ENCODE data around the gene AFF1. TPM values are rescaled to one million over a fixed set of nuclear protein-coding genes. Genes with fewer than 3 reads are reported as not detected.
"Not testable (repeated sequence)": the region's sequence is repeated elsewhere in the genome, so short reads cannot be mapped to it uniquely, and the experiment has no call there.

The AFF1 gene
- total RNA-seq, 1 donor from 2014 or later: 90.6 TPM

DNA sequence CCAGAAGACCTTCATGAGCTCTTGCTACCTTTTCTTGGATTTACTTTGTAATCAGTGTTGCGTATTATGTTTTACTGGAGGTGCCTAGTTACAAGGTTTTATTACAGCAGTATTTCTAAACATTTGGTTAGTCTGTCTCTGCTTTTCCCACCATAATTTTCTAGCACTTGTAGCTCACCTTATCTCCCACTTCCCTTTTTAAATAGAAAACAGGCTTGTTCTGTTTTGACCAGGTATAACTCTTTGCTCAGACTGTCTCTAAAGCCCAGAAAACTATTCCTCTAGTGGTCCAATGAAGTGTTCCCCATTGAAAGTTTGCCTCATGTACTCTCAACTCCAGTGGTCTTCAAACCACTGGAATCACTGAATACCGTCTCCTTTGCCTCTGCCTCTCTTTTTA lies 43.9 kb downstream of the AFF1 start:
- ATAC-seq: no peak
- Histone ChIP-seq H3K4me3 (no peak overlapping the region), H3K36me3 (no peaks in the 10 kb centered on the region), H3K27me3 (ENCODE audit: low read depth) (no peaks in the 10 kb centered on the region), H3K27ac (no peak overlapping the region), H3K4me1 (peaks cover 16% of the 10 kb centered on the region), H3K9me3 (no peaks in the 10 kb centered on the region)
- TF ChIP-seq, protein P1, sequence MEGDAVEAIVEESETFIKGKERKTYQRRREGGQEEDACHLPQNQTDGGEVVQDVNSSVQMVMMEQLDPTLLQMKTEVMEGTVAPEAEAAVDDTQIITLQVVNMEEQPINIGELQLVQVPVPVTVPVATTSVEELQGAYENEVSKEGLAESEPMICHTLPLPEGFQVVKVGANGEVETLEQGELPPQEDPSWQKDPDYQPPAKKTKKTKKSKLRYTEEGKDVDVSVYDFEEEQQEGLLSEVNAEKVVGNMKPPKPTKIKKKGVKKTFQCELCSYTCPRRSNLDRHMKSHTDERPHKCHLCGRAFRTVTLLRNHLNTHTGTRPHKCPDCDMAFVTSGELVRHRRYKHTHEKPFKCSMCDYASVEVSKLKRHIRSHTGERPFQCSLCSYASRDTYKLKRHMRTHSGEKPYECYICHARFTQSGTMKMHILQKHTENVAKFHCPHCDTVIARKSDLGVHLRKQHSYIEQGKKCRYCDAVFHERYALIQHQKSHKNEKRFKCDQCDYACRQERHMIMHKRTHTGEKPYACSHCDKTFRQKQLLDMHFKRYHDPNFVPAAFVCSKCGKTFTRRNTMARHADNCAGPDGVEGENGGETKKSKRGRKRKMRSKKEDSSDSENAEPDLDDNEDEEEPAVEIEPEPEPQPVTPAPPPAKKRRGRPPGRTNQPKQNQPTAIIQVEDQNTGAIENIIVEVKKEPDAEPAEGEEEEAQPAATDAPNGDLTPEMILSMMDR (IDR thresholded peaks at IDR 0.05): no peak
- DNase-seq: no peak
- intact Hi-C loops (cut with DNase I): no loop called here

DNA sequence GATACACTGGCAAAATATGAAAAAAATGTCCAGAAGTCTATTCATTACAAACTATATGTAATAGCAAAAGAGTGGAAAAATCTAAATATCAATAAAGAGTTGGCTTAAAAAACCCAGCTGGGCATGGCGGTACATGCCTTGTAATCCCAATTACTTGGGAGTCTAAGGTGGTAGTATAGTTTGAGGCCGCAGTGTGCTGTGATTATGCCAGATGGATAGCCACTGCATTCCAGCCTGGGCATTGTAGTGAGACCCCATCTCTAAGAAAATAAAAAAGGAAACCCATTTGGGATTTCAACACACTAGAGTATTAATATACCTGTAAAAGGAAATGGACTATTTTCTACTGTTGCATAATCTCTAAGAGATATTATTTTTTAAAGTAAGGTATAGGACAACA lies 45.4 kb downstream of the AFF1 start:
- no peak for DNase-seq
- no peak for ATAC-seq
- TF ChIP-seq, protein P1 (IDR thresholded peaks at IDR 0.05): no peak
- H3K36me3 ChIP-seq: no peaks in the 10 kb centered on the region
- H3K27ac ChIP-seq: no peak overlapping the region
- H3K4me1 ChIP-seq: peaks cover 4% of the 10 kb centered on the region
- H3K4me3 ChIP-seq: no peak overlapping the region
- H3K9me3 ChIP-seq: no peaks in the 10 kb centered on the region
- H3K27me3 ChIP-seq (ENCODE audit: low read depth): no peaks in the 10 kb centered on the region
- intact Hi-C loops (cut with DNase I): no loop called here

DNA sequence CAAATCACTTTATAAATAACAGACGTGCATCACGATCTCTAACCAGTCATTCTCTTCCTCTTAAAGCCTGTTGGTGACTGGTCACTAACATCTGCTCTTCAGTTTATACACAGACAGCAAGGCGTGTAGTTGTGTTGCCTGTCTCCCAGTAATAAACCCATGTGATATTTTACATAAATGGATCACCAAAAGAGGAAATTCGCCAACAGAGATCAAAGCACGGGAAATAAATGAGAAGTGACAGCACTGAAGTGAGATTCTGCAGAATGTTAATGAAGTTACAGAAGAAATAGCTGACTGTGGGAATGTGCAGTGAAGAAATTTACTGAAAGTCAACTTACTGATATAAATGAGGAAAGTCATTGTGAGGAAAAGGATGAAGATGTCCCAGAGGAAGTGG lies 47.0 kb downstream of the AFF1 start:
- H3K27me3 ChIP-seq (ENCODE audit: low read depth): no peaks in the 10 kb centered on the region
- no peak for DNase-seq
- ATAC-seq: peak; percentile 49 to 82
- H3K36me3 ChIP-seq: no peaks in the 10 kb centered on the region
- H3K4me3 ChIP-seq: no peak overlapping the region
- H3K4me1 ChIP-seq: peaks cover 4% of the 10 kb centered on the region
- intact Hi-C loops (cut with DNase I): no loop called here
- H3K27ac ChIP-seq: peak overlapping the region; percentile 0
- H3K9me3 ChIP-seq: no peaks in the 10 kb centered on the region
- TF ChIP-seq, protein P1 (IDR thresholded peaks at IDR 0.05): no peak

DNA sequence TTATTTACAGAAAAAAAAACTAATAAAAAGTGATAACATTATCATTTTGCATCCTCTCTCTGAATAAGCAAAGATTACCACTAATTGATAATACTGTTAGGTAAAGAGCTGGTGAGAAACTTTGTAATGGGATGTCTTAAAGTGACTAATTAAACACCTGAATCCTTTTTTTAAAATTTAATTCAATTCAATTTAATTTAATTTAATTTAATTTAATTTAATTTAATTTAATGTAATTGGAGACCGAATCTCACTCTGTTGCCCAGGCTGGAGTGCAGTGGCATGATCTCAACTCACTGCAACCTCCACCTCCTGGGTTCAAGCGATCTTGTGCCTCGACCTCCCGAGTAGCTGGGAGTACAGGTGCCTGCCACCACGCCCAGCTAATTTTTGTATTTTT lies 51.0 kb downstream of the AFF1 start:
- DNase-seq; H3K27me3 ChIP-seq (ENCODE audit: low read depth); intact Hi-C loops (cut with DNase I); H3K36me3 ChIP-seq; H3K4me3 ChIP-seq; H3K4me1 ChIP-seq; H3K9me3 ChIP-seq; H3K27ac ChIP-seq; ATAC-seq: not testable (repeated sequence)

- DNase-seq; ATAC-seq; H3K36me3 ChIP-seq; H3K27me3 ChIP-seq (ENCODE audit: low read depth); H3K27ac ChIP-seq; H3K4me1 ChIP-seq; H3K4me3 ChIP-seq; intact Hi-C loops (cut with DNase I); H3K9me3 ChIP-seq: not testable (repeated sequence)
These were observed 54.8 kb downstream of the AFF1 start for GRCh38 chr4:86989658-86990057.

- no peak for ATAC-seq
- H3K4me3 ChIP-seq: no peak overlapping the region
- DNase-seq: no peak
- no peaks in the 10 kb centered on the region for H3K36me3 ChIP-seq
- TF ChIP-seq, protein P1 (IDR thresholded peaks at IDR 0.05): no peak
- no peaks in the 10 kb centered on the region for H3K9me3 ChIP-seq
- intact Hi-C loops (cut with DNase I): no loop called here
- no peaks in the 10 kb centered on the region for H3K27me3 ChIP-seq (ENCODE audit: low read depth)
- no peak overlapping the region for H3K27ac ChIP-seq
- H3K4me1 ChIP-seq: peaks cover 10% of the 10 kb centered on the region
These were observed 55.7 kb downstream of the AFF1 start for GRCh38 chr4:86990510-86990909.

GRCh38 chr4:86991994-86992393 lies 57.2 kb downstream of the AFF1 start:
- H3K4me1 ChIP-seq: peaks cover 10% of the 10 kb centered on the region
- H3K9me3 ChIP-seq: no peaks in the 10 kb centered on the region
- no peaks in the 10 kb centered on the region for H3K27me3 ChIP-seq (ENCODE audit: low read depth)
- H3K27ac ChIP-seq: no peak overlapping the region
- intact Hi-C loops (cut with DNase I): no loop called here
- DNase-seq (no peak), ATAC-seq (no peak)
- H3K4me3 ChIP-seq: no peak overlapping the region
- TF ChIP-seq, protein P1 (IDR thresholded peaks at IDR 0.05): no peak
- H3K36me3 ChIP-seq: no peaks in the 10 kb centered on the region

All from lower lobe of right lung (tissue), 2 donors.